GM19238 (cell line): ENCODE measurements around the gene FLOT1.
"Not testable (repeated sequence)": the region's sequence is repeated elsewhere in the genome, so short reads cannot be mapped to it uniquely, and the experiment has no call there.

Experiments used
- DNase-seq: peaks from one replicate; pipeline ENCODE4 v3.0.0; 2011; ENCODE audit warnings: low spot score; ENCODE audit not compliant: insufficient read length

The FLOT1 gene

GRCh38 chr6:30723843-30724741 is 18.4 kb downstream of the FLOT1 start:
- not testable (repeated sequence) for DNase-seq

GRCh38 chr6:30723159-30723842 is 19.2 kb downstream of the FLOT1 start:
- DNase-seq = not testable (repeated sequence)

GRCh38 chr6:30722280-30723112 is 20.0 kb downstream of the FLOT1 start:
- peak; percentile 58 for DNase-seq

DNA sequence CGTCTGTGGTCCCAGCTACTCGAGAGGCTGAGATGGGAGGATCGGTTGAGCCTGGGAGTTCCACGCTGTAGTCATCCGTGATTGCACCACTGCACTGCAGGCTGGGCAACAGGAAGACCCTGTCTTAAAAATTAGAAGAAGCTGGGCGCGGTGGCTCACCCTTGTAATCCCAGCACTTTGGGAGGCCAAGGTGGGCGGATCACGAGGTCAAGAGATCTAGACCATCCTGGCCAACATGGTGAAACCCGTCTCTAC is 20.5 kb downstream of the FLOT1 start:
- not testable (repeated sequence) for DNase-seq

DNA sequence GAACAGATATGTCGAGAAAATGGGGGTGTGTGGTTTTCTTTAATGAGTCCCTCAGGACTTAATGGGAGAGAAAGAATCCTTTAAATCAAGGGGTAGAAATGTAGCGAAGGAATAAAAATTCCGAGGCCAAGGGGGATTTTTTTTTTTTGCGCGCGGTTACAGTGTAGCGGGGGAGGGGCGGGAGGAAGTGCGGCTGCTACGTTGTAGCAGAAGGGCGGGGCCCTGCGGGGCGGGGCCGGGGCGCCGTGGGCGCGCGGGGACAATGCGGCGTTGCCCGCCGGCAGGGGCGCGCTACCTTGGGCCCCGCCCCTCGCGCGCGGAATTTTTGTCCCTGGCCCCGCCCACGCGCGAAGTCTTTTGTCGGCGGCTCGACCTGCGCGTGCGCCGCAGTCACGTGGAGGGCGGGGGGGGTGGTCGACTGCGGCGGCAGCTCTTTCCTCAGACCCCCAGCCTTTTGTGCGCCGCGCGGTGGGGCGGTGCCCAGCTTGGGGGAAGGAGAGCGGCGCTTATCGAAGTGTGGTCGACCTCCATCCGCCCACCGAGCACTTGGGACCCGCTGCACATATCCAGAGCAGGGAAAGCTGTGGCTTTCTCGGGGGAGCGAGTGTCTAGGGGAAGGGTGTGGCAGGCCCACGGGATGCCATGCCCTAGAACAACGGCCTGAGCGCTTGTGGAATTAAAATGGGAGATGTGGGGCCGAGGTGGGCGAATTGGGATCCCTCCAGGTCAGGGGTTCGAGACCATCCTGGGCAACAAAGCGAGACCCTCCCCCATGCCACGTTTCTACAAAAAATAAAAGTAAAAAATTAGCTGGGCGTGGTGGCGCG is 21.1 kb downstream of the FLOT1 start:
- DNase-seq = peak; percentile 73

DNA sequence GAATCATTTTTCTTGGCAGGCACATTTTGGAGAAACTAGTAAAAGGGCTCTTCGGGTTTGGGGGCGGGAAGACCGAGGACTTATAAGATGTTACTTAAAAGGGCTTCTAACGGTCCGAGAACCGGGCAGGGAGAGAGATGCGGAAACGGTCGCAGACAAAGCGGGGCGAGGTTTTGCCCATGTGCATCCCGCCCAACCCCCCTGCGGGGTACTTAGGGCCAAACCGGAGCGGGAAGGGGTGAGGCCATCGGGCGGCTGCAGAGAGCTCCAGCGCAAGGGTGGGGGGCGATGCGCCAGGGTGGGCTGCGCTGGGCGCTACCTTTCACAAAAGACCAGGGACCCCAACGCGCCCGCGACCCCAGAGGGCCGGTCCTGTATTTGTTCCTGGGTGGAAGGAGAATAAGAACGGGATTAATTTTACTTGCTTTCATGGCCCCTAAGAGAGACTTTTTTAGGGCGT is 21.7 kb downstream of the FLOT1 start:
- DNase-seq = no peak

GRCh38 chr6:30719791-30720737 is 22.4 kb downstream of the FLOT1 start, which contains the start of gene TUBB:
Gene TUBB (plus strand): TSS chr6:30720352. CDS start chr6:30720507, 155 bp downstream.
- DNase-seq = peak; percentile 84

GRCh38 chr6:30719356-30719755 is 23.1 kb downstream of the FLOT1 start:
- DNase-seq = no peak

GRCh38 chr6:30717845-30718720 is 24.4 kb downstream of the FLOT1 start:
- DNase-seq = not testable (repeated sequence)

DNA sequence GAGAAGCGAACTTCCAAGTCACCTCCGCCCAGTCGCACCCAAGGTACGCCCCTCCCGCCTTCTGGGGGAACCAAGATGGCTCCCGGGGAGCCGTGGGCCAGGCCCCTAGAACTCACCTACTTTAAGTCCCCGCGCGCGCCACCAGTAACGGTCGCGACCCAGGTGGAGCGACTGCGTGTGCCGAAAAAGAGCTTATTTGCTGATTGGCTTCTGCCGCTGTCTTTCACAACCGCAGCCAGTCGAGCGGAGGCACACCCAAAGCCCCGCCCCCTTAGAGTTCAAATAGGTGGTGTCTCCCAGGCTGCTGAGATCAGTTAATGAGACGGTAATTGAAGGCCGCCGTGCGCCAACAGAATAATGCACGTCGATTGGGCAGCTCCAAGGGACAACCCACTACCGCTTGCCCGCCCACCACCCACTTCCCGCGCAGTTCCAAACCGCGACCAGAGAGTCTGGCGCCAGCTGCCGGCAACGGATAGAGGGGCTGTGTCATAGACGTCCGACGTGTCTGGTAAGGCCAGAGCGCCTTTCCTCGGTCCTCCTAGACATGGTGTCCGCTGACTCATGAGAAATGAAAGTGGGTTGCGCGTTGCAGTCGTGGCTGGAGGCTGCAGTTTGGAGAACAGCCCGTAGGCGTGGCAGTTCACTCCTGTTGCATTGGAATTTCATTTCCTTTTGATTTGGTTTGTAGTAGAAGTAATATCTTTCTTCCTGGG is 25.2 kb downstream of the FLOT1 start, which contains the start of gene MDC1:
TSS of gene MDC1 (minus strand) at position 153 of the 716 bp plus-strand sequence. CDS start 2,106 bp downstream, outside the sequence.
- peak; percentile 87 for DNase-seq

- no peak for DNase-seq
Measured at GRCh38 chr6:30716879-30717128, 25.7 kb downstream of the FLOT1 start.

DNA sequence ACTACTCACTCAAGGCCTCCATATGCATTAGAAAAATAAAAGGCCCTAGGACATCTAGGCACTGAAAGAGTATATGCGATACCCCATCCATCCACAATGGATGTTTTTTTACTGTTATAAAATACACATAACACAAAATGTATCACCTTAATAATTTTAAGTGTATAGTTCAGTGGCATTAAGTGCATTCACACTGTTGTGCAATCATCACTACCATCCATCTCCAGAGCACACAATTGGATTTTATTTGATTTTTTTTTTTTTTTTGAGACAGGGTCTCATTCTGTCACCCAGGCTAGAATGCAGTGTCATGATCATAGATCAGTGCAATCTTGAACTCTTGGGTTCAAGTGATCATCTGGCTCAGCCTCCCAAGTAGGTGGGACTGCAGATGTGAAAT is 28.2 kb downstream of the FLOT1 start:
- DNase-seq = no peak

- no peak for DNase-seq
Measured at GRCh38 chr6:30712441-30712945, 30.0 kb downstream of the FLOT1 start.

GRCh38 chr6:30711758-30712380 is 30.6 kb downstream of the FLOT1 start:
- no peak for DNase-seq

DNA sequence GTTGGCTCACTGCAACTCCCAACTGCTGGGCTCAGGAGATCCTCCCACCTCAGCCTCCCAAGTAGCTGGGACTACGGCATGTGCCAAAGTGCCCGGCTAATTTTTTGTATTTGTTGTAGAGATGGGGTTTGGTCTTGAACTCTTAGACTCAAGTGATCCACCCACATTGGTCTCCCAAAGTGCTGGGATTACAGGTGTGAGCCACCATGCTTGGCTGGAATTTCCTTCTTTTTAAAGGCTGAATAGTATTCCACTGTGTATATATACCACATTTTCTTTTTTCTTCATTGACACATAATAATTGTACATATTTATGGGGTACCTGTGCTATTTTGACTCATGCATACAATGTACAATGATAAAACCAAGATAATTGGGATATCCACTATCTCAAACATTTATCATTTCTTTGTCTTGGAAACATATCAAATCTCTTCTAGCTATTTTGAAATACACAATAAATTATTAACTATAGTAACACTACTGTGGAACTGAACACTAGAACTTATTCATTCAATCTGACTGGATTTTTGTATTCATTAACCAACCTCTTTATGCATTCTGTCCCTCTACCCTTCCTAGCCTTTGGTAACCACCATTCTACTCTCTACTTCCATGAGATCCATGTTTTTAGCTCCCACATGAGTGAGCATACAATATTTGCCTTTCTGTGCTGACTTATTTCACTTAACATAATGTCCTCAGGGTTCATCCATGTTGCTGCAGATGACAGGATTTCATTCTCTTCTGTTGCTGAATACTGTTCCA is 33.2 kb downstream of the FLOT1 start:
- no peak for DNase-seq

DNA sequence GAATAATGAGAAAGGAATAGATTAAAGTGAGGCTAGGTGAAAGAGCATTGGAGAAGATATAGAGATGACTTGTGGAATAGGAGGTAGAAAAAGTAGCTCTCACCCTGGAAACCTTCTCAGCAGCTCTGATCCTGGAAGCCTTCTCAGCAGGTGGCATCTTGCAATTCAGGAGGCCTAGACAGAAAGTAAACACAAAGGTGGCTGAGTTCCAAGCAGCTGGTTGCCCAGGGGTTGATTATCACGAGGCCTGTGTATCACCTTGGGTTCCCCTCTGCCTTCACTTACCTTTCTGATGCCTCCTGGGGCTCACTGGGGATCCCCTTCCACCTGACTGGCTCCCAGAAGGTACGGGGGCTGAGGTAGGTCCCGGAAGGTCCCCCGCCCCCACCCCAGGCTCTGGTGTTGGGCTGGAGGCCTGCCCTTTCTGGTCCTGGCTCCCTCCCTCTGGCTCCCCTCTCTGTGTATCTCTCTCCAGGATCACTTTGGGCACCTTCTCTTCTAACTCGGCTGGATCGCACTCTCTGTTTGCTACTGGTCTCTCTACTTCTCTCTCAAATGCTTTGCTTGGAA is 35.1 kb downstream of the FLOT1 start:
- DNase-seq = no peak
